ENCODE results near the gene GGA1.
"Not testable (repeated sequence)": the region's sequence is repeated elsewhere in the genome, so short reads cannot be mapped to it uniquely, and the experiment has no call there.

GGA1 gene

GRCh38 chr22:37571258-37571991 lies 37.2 kb upstream of the GGA1 start:
- DNase-seq: peak; percentile 40

- DNase-seq: no peak
Measured at GRCh38 chr22:37571992-37572373, 36.7 kb upstream of the GGA1 start.

GRCh38 chr22:37575490-37576003 lies 33.1 kb upstream of the GGA1 start:
- no peak for DNase-seq

GRCh38 chr22:37578002-37578401 lies 30.6 kb upstream of the GGA1 start:
- DNase-seq: no peak

- no peak for DNase-seq
Measured at GRCh38 chr22:37581504-37581903, 27.1 kb upstream of the GGA1 start.

- DNase-seq: no peak
Measured at GRCh38 chr22:37582526-37582925, 26.1 kb upstream of the GGA1 start.

GRCh38 chr22:37588546-37589215 lies 20.0 kb upstream of the GGA1 start:
- DNase-seq: no peak

- DNase-seq: no peak
Measured at GRCh38 chr22:37589636-37590035, 19.0 kb upstream of the GGA1 start.

GRCh38 chr22:37591081-37591480 lies 17.6 kb upstream of the GGA1 start:
- not testable (repeated sequence) for DNase-seq

GRCh38 chr22:37591823-37592404 lies 16.7 kb upstream of the GGA1 start:
- DNase-seq: no peak

- DNase-seq: no peak
Measured at GRCh38 chr22:37594237-37594636, 14.4 kb upstream of the GGA1 start.

GRCh38 chr22:37599153-37599552 lies 9.5 kb upstream of the GGA1 start:
- DNase-seq: no peak

- DNase-seq: no peak
Measured at GRCh38 chr22:37601203-37601539, 7.5 kb upstream of the GGA1 start.

- peak; percentile 28 for DNase-seq
Measured at GRCh38 chr22:37601540-37602442, 6.8 kb upstream of the GGA1 start.

GRCh38 chr22:37602546-37603277 lies 5.9 kb upstream of the GGA1 start:
- not testable (repeated sequence) for DNase-seq

GRCh38 chr22:37604074-37604473 lies 4.6 kb upstream of the GGA1 start:
- DNase-seq: no peak

- no peak for DNase-seq
Measured at GRCh38 chr22:37604875-37605274, 3.8 kb upstream of the GGA1 start.

GRCh38 chr22:37607010-37607934 lies 1.4 kb upstream of the GGA1 start:
- peak; percentile 58 for DNase-seq

GRCh38 chr22:37607935-37608476 lies 628 bp upstream of the GGA1 start:
- DNase-seq: no peak

GRCh38 chr22:37609240-37610152 lies 862 bp downstream of the GGA1 start:
- DNase-seq: peak; percentile 14
